ENCODE measurements around the gene SRD5A3.
A peak's percentile ranks its signal among the peaks of the same experiment; 100 is the strongest.
"Not testable (repeated sequence)": the region's sequence is repeated elsewhere in the genome, so short reads cannot be mapped to it uniquely, and the experiment has no call there.

The SRD5A3 gene

GRCh38 chr4:55351824-55352223 lies 5.8 kb downstream of the SRD5A3 start:
- Histone ChIP-seq H3K9me3 (ENCODE audit: severe bottlenecking) (no peaks in the 10 kb centered on the region), H3K27ac (ENCODE audit: poor library complexity, severe bottlenecking) (no peak overlapping the region), H3K27me3 (ENCODE audit: insufficient read depth, poor library complexity, severe bottlenecking) (no peaks in the 10 kb centered on the region), H3K4me3 (ENCODE audit: severe bottlenecking) (no peak overlapping the region), H3K4me1 (ENCODE audit: insufficient read depth, poor library complexity, severe bottlenecking) (peaks cover 45% of the 10 kb centered on the region), H3K36me3 (ENCODE audit: low read depth) (no peaks in the 10 kb centered on the region)
- no peak for DNase-seq (ENCODE audit: low spot score)
- no peak for ATAC-seq (ENCODE audit: low read depth)
- no peak for TF ChIP-seq CTCF (IDR thresholded peaks at IDR 0.05; ENCODE audit: poor library complexity, severe bottlenecking)

- no peaks in the 10 kb centered on the region for H3K36me3 ChIP-seq (ENCODE audit: low read depth)
- no peak for TF ChIP-seq CTCF (IDR thresholded peaks at IDR 0.05; ENCODE audit: poor library complexity, severe bottlenecking)
- no peaks in the 10 kb centered on the region for H3K27me3 ChIP-seq (ENCODE audit: insufficient read depth, poor library complexity, severe bottlenecking)
- peaks cover 44% of the 10 kb centered on the region for H3K4me1 ChIP-seq (ENCODE audit: insufficient read depth, poor library complexity, severe bottlenecking)
- DNase-seq (ENCODE audit: low spot score) (no peak), ATAC-seq (ENCODE audit: low read depth) (no peak)
- no peaks in the 10 kb centered on the region for H3K9me3 ChIP-seq (ENCODE audit: severe bottlenecking)
- no peak overlapping the region for H3K4me3 ChIP-seq (ENCODE audit: severe bottlenecking)
- H3K27ac ChIP-seq (ENCODE audit: poor library complexity, severe bottlenecking) = no peak overlapping the region
Measured at GRCh38 chr4:55352726-55353125, 6.7 kb downstream of the SRD5A3 start.

- not testable (repeated sequence) for DNase-seq (ENCODE audit: low spot score); H3K27ac ChIP-seq (ENCODE audit: poor library complexity, severe bottlenecking); H3K9me3 ChIP-seq (ENCODE audit: severe bottlenecking); ATAC-seq (ENCODE audit: low read depth); H3K36me3 ChIP-seq (ENCODE audit: low read depth); H3K4me3 ChIP-seq (ENCODE audit: severe bottlenecking); H3K27me3 ChIP-seq (ENCODE audit: insufficient read depth, poor library complexity, severe bottlenecking)
- peaks cover 39% of the 10 kb centered on the region for H3K4me1 ChIP-seq (ENCODE audit: insufficient read depth, poor library complexity, severe bottlenecking)
Measured at GRCh38 chr4:55353228-55353747, 7.2 kb downstream of the SRD5A3 start.

GRCh38 chr4:55354648-55355047 lies 8.6 kb downstream of the SRD5A3 start:
- Histone ChIP-seq H3K36me3 (ENCODE audit: low read depth) (no peaks in the 10 kb centered on the region; the same call in 1 of the 2 replicates), H3K27me3 (ENCODE audit: insufficient read depth, poor library complexity, severe bottlenecking) (no peaks in the 10 kb centered on the region), H3K27ac (ENCODE audit: poor library complexity, severe bottlenecking) (no peak overlapping the region), H3K9me3 (ENCODE audit: severe bottlenecking) (no peaks in the 10 kb centered on the region), H3K4me1 (ENCODE audit: insufficient read depth, poor library complexity, severe bottlenecking) (peaks cover 45% of the 10 kb centered on the region), H3K4me3 (ENCODE audit: severe bottlenecking) (no peak overlapping the region)
- TF ChIP-seq CTCF (IDR thresholded peaks at IDR 0.05; ENCODE audit: poor library complexity, severe bottlenecking) = no peak
- no peak for ATAC-seq (ENCODE audit: low read depth)
- DNase-seq (ENCODE audit: low spot score) = no peak

- Histone ChIP-seq H3K27ac (ENCODE audit: poor library complexity, severe bottlenecking) (no peak overlapping the region), H3K9me3 (ENCODE audit: severe bottlenecking) (no peaks in the 10 kb centered on the region), H3K36me3 (ENCODE audit: low read depth) (no peaks in the 10 kb centered on the region; the same call in 1 of the 2 replicates), H3K4me3 (ENCODE audit: severe bottlenecking) (no peak overlapping the region), H3K4me1 (ENCODE audit: insufficient read depth, poor library complexity, severe bottlenecking) (peaks cover 42% of the 10 kb centered on the region), H3K27me3 (ENCODE audit: insufficient read depth, poor library complexity, severe bottlenecking) (no peaks in the 10 kb centered on the region)
- DNase-seq (ENCODE audit: low spot score) = no peak
- ATAC-seq (ENCODE audit: low read depth) = 0 out of 3 replicates have a peak, but pooled peaks have one; percentile 8
- no peak for TF ChIP-seq CTCF (IDR thresholded peaks at IDR 0.05; ENCODE audit: poor library complexity, severe bottlenecking)
Measured at GRCh38 chr4:55355555-55355954, 9.5 kb downstream of the SRD5A3 start.

Data from RWPE2 (cell line).